NCI-H748 (cell line): ENCODE measurements around the gene EPDR1.

Experiments
- DNase-seq: peaks from one replicate; lab custom pipeline; 2025; ENCODE audit not compliant: unreplicated experiment; lab: John Stamatoyannopoulos, UW

Gene EPDR1

DNA sequence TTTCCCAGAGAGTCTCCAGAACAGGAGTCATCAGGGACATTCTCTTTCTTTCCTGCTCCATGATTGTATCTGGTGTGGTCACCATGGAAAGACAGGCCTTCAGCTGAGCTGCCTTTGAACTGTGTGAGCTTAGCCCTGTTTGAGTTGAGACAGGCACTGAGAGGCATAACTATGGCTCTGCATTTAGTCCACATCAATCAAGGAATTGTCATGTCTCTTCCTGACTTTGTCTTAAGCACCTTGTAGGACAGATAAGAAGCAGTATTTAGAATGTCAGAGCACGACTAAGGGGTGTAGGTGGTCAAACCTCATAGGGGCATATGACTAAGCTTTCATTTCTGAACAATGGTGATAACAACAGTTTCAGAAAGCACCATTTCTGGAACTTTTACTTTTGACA lies 53.5 kb downstream of the EPDR1 start:
- no peak for DNase-seq

DNA sequence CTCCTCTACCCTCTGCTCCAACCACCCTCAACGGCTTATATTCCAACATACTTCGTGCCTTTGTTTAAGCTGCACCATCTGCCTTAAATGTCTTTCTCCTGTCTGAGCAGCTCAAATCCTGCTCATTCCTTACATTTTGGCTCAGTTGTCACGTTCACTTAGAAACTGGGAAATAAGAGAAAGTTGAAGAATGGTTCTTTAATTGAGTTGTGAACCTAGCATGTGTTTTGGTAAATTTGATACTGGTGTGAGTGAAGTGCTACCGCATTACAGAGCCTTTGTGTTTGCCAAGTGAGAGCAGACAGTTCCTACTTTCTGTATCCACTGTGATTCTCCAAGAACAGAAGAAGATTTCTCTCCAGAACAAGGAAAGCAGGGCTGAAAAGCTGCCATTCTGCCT lies 54.3 kb downstream of the EPDR1 start:
- DNase-seq, result no peak

GRCh38 chr7:37977243-37977642 lies 56.8 kb downstream of the EPDR1 start:
- no peak for DNase-seq

- DNase-seq, result no peak
These were observed 61.2 kb downstream of the EPDR1 start for GRCh38 chr7:37981664-37982063.

GRCh38 chr7:37982423-37982822 lies 62.0 kb downstream of the EPDR1 start:
- DNase-seq, result no peak

DNA sequence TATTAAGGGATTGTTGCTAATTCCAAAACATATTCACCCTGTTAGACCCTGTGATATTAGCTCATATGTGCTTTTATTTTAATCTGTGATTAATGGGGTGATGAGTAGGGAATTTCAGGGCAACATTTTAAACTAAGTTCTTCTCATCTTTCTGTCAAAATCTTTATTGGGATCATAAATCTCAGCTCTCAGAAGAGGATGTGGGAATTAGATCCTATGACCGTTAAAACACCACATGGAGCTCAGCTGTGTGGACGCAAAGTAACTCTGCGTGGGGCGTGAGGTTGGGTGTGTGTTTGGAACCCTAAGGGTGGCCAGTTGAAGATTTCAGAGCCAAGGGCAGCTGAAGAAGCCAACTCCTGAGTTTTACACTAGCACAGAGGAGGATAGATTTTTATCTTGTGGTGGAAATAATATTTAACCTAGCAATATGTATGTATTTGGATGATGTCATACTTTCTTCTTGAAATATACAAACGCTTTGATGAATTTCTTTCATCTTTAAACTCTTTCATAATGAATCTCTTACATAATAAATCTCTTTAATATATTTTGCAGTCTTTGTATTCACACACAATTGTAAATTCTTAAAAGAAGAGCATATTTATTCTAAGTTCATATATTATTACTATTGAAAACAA lies 64.4 kb downstream of the EPDR1 start:
- DNase-seq, result no peak

GRCh38 chr7:37986908-37987330 lies 66.5 kb downstream of the EPDR1 start:
- DNase-seq, result no peak

DNA sequence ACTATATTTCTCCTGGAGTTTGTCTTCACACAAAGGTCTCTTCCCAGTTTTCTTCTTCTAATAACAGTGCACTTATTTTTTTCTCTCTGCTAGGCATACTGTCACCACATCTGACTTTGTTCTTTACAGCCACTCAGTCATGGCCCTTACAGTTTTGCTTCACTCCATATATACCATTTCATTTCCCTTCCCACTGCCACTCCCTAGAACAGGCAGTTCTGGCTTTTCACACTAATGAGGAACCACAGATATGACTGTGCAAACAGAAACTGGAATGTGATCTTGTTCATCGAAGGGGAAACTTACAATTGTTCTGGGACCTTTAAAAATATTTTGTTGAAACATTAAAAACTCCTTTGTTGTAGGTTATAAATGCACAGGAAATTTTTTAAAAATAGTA lies 67.3 kb downstream of the EPDR1 start:
- no peak for DNase-seq

GRCh38 chr7:37988721-37989650 lies 68.5 kb downstream of the EPDR1 start:
- DNase-seq, result no peak

DNA sequence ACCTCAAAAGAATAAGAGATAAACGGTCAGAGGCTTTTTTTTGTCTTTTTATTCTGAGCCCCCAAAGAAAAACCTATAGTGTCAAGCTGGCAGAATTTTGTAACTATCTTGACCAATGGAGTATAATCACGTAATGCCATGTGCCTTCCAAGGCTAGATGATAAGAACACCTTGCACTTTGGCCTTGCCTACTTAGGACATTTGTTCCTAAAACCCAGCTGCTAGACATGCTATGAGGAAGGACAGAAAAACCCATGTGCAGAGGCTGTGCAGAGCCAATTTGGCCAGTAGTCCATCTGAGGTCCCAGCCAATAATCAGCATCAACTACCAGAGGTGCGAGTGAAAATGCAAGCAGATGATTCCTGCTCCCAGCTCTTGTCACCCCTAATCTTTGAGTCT lies 69.9 kb downstream of the EPDR1 start:
- DNase-seq, result no peak

- DNase-seq, result no peak
These were observed 72.6 kb downstream of the EPDR1 start for GRCh38 chr7:37993060-37993501.

- no peak for DNase-seq
These were observed 79.2 kb downstream of the EPDR1 start for GRCh38 chr7:37999673-38000072.

DNA sequence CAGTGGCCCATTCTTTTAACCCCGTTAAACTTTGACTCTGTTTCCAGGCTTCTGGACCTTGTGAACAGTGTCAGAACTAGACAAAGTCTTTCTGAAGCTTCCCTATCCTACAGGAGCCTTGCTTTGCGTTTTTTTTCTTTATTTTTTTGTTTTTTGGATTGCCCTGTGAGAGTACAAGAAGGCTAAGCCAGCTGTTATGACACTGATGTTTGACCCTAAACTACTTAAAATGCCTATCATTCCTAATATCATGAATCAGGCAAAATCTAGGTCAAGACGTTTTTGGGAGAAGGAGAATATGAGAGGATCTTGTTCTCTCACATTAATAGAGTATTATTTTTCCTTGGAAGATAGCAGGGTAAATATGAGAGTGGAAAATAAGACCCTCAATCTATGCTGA lies 79.8 kb downstream of the EPDR1 start:
- DNase-seq, result no peak
